KMS-11 (cell line): Measurements from ENCODE around the gene SUPV3L1.

Source experiments
- H2AFZ ChIP-seq: fragments of 200-600 bp; sonication (generic); 2 replicates; pipeline ENCODE4 v1.6.1; 2016; ENCODE audit warnings: antibody characterized with exemption, mixed run types, low read depth
- H3K27ac ChIP-seq: fragments of 200-600 bp; sonication (generic); 2 replicates; pipeline ENCODE4 v1.6.1; 2016; ENCODE audit warnings: mild to moderate bottlenecking, mixed run types
- H3K27me3 ChIP-seq: fragments of 200-600 bp; sonication (generic); 2 replicates; pipeline ENCODE4 v1.6.1; 2017; ENCODE audit warnings: mild to moderate bottlenecking, low read depth, mixed run types, moderate library complexity; ENCODE audit not compliant: insufficient read depth
- H3K36me3 ChIP-seq: fragments of 200-600 bp; sonication (generic); 2 replicates; pipeline ENCODE4 v1.6.1; 2017; ENCODE audit warnings: mild to moderate bottlenecking, mixed run types; ENCODE audit not compliant: insufficient read depth
- H3K4me1 ChIP-seq: fragments of 200-600 bp; sonication (generic); 2 replicates; pipeline ENCODE4 v1.6.1; 2016; ENCODE audit warnings: mild to moderate bottlenecking, low read depth, mixed run types; ENCODE audit not compliant: poor library complexity, severe bottlenecking
- H3K4me2 ChIP-seq: fragments of 200-600 bp; sonication (generic); 2 replicates; pipeline ENCODE4 v1.7.0; 2016; ENCODE audit warnings: mild to moderate bottlenecking, mixed run types
- H3K4me3 ChIP-seq: fragments of 200-600 bp; sonication (generic); IDR thresholded peaks from 2 replicates; pipeline ENCODE4 v1.6.1; 2017; ENCODE audit warnings: low read depth, low read length, mixed read lengths; ENCODE audit not compliant: insufficient read depth
- H3K79me2 ChIP-seq: fragments of 200-600 bp; sonication (generic); 2 replicates; pipeline ENCODE4 v1.6.1; 2016; ENCODE audit warnings: low read depth, mixed run types; ENCODE audit not compliant: insufficient read depth
- H3K9ac ChIP-seq: fragments of 200-600 bp; sonication (generic); 2 replicates; pipeline ENCODE4 v1.6.1; 2016; ENCODE audit warnings: mild to moderate bottlenecking, mixed run types
- H4K20me1 ChIP-seq: fragments of 200-600 bp; sonication (generic); 2 replicates; pipeline ENCODE4 v1.6.1; 2016; ENCODE audit warnings: mild to moderate bottlenecking, mixed run types; ENCODE audit not compliant: insufficient read depth
- CTCF ChIP-seq: fragments of 200-600 bp; sonication (generic); conservative IDR thresholded peaks from 2 replicates; pipeline ENCODE4 v1.6.1; 2017; ENCODE audit warnings: low read depth, mild to moderate bottlenecking, antibody characterized with exemption, low read length, moderate library complexity, mixed read lengths

The SUPV3L1 gene

GRCh38 chr10:69182005-69182404 lies 2.0 kb downstream of the SUPV3L1 start:
- H4K20me1 ChIP-seq, result 0 out of 2 replicates have a peak, but pooled peaks cover 3% of the 10 kb centered on the region
- H3K79me2 ChIP-seq, result peaks cover 66% of the 10 kb centered on the region
- no peak overlapping the region for H3K27ac ChIP-seq
- H3K4me3 ChIP-seq, result no peak overlapping the region
- no peak for TF ChIP-seq CTCF
- peaks cover 17% of the 10 kb centered on the region for H3K4me1 ChIP-seq
- no peak overlapping the region for H3K9ac ChIP-seq
- H2AFZ ChIP-seq, result no peak overlapping the region
- no peaks in the 10 kb centered on the region for H3K36me3 ChIP-seq
- no peaks in the 10 kb centered on the region for H3K27me3 ChIP-seq
- H3K4me2 ChIP-seq, result peak overlapping the region; percentile 26; the same call in 1 of the 2 replicates

- peaks cover 11% of the 10 kb centered on the region for H3K4me1 ChIP-seq
- peaks cover 61% of the 10 kb centered on the region for H3K79me2 ChIP-seq
- no peak overlapping the region for H3K4me3 ChIP-seq
- no peak overlapping the region for H3K4me2 ChIP-seq
- no peaks in the 10 kb centered on the region for H3K27me3 ChIP-seq
- H3K9ac ChIP-seq, result no peak overlapping the region
- H3K27ac ChIP-seq, result no peak overlapping the region
- H4K20me1 ChIP-seq, result 0 out of 2 replicates have a peak, but pooled peaks cover 3% of the 10 kb centered on the region
- no peak overlapping the region for H2AFZ ChIP-seq
- peaks cover 8% of the 10 kb centered on the region; the same call in 1 of the 2 replicates for H3K36me3 ChIP-seq
- TF ChIP-seq CTCF, result no peak
Measured at GRCh38 chr10:69186524-69186923, 6.5 kb downstream of the SUPV3L1 start.

DNA sequence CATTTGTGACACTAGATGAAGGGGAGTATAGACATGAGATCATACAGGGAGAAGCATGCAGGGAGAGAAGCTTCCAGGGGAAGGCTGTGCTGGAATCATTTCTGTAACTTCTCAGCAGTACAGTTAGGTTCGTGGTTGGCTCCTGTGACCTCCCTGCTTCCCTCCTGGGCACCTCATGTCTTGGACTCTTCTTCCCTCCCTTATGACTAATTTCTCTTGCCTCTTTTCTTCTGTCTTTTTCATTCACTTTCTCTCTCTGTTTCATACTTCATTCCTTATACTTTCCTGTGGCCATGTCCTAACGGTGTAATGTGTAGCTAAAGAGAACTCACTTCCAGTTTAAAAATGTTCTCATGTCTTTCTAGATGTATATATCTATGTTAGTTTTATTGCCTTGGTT lies 21.0 kb downstream of the SUPV3L1 start:
- no peak for TF ChIP-seq CTCF
- H2AFZ ChIP-seq, result no peak overlapping the region
- peak overlapping the region; percentile 52 for H3K4me2 ChIP-seq
- no peaks in the 10 kb centered on the region for H4K20me1 ChIP-seq
- peak overlapping the region; percentile 70 for H3K27ac ChIP-seq
- no peak overlapping the region for H3K4me3 ChIP-seq
- H3K27me3 ChIP-seq, result no peaks in the 10 kb centered on the region
- no peaks in the 10 kb centered on the region for H3K79me2 ChIP-seq
- no peak overlapping the region for H3K9ac ChIP-seq
- peaks cover 72% of the 10 kb centered on the region for H3K4me1 ChIP-seq
- no peaks in the 10 kb centered on the region; the same call in 1 of the 2 replicates for H3K36me3 ChIP-seq

- Histone ChIP-seq H3K27me3 (no peaks in the 10 kb centered on the region), H3K27ac (peak overlapping the region; percentile 70), H3K9ac (0 out of 2 replicates have a peak overlapping the region, but pooled peaks have one; percentile 6), H3K36me3 (no peaks in the 10 kb centered on the region; the same call in 1 of the 2 replicates), H3K4me2 (peak overlapping the region; percentile 52), H3K4me1 (peaks cover 85% of the 10 kb centered on the region), H3K4me3 (no peak overlapping the region), H2AFZ (no peak overlapping the region), H4K20me1 (no peaks in the 10 kb centered on the region), H3K79me2 (no peaks in the 10 kb centered on the region)
- no peak for TF ChIP-seq CTCF
Measured at GRCh38 chr10:69202332-69202731, 22.3 kb downstream of the SUPV3L1 start.
